Astrocyte of the spinal cord (primary cell): ENCODE results near the gene PCDHGA10.
A peak's percentile ranks its signal among the peaks of the same experiment; 100 is the strongest.
"Not testable (repeated sequence)": the region's sequence is repeated elsewhere in the genome, so short reads cannot be mapped to it uniquely, and the experiment has no call there.

ENCODE experiments used
- DNase-seq: peaks from one replicate; pipeline ENCODE4 v3.0.0; 2011; ENCODE audit warnings: low read depth, low spot score
- H3K4me3 ChIP-seq: 2 replicates; pipeline ENCODE4 v1.5.1; 2011; ENCODE audit warnings: low read depth, mild to moderate bottlenecking, low read length, moderate library complexity
- CTCF ChIP-seq: IDR thresholded peaks from 2 replicates; pipeline ENCODE4 v1.5.1; 2012; ENCODE audit warnings: low read depth, mild to moderate bottlenecking, low read length, inconsistent platforms
- in situ Hi-C: cut with HindIII; loops from 2 replicates; pipeline ENCODE4 v1.10.0; 2017; ENCODE audit warnings: low sequenced_read_pairs

Gene PCDHGA10

GRCh38 chr5:141409598-141410306 is 3.0 kb upstream of the PCDHGA10 start:
- TF ChIP-seq CTCF: no peak
- no peak for DNase-seq
- H3K4me3 ChIP-seq: no peak overlapping the region
- in situ Hi-C loops: no loop called here

- DNase-seq: no peak
- H3K4me3 ChIP-seq: no peak overlapping the region
- in situ Hi-C loops: no loop called here
- no peak for TF ChIP-seq CTCF
Measured at GRCh38 chr5:141411575-141411974, 1.2 kb upstream of the PCDHGA10 start.

- in situ Hi-C loops: no loop called here
- H3K4me3 ChIP-seq: peak overlapping the region; percentile 43
Measured at GRCh38 chr5:141413540-141414069, 818 bp downstream of the PCDHGA10 start.

GRCh38 chr5:141414548-141415274 is 1.9 kb downstream of the PCDHGA10 start:
- H3K4me3 ChIP-seq, DNase-seq, in situ Hi-C loops: not testable (repeated sequence)

More at GRCh38 chr5:141413540-141414069, 818 bp downstream of the PCDHGA10 start:
- DNase-seq: no peak
- no peak for TF ChIP-seq CTCF

- in situ Hi-C loops, H3K4me3 ChIP-seq, DNase-seq: not testable (repeated sequence)
Measured at GRCh38 chr5:141415275-141415618, 2.5 kb downstream of the PCDHGA10 start.

- peak; percentile 84 for TF ChIP-seq CTCF
- in situ Hi-C loops: not testable (repeated sequence)
- peak; percentile 85 for DNase-seq
- peak within 1 kb of the TSS; percentile 44 for H3K4me3 ChIP-seq
Measured at GRCh38 chr5:141417494-141418172, 4.8 kb downstream of the PCDHGA10 start, which contains the start of gene PCDHGB7. TSS of gene PCDHGB7 (plus strand) at chr5:141417677. CDS start at chr5:141417860, 183 bp downstream.

GRCh38 chr5:141419074-141419880 is 6.5 kb downstream of the PCDHGA10 start:
- H3K4me3 ChIP-seq: no peak overlapping the region
- TF ChIP-seq CTCF: no peak
- DNase-seq: no peak
- in situ Hi-C loops: no loop called here
